Adipose tissue (tissue), 3 donors: ENCODE results near the gene STARD13. TPM values are rescaled to one million over a fixed set of nuclear protein-coding genes. Genes with fewer than 3 reads are reported as not detected.

Source experiments
- H3K27ac ChIP-seq: one replicate; pipeline ENCODE4 v1.5.1; 2013; ENCODE audit warnings: low read depth, low read length
- WGBS, 3 donors: extraction: QIAGEN DNeasy Blood & Tissue Kit; methylation state at CpG; one replicate each; pipeline ENCODE4 v1.1.7; 2013; 5-methylcytosine and 5-hydroxymethylcytosine counted together
- polyA plus RNA-seq, 3 donors: library from polyadenylated mRNA; stranded (reverse); fragments of 200-250 nt; gene quantifications; one replicate each; pipeline ENCODE4 v1.2.3, GENCODE V29; 2013
- donor health status: healthy with polysubstance abuse.
- donor health status: Bipolar disorder and iron deficiency.
- donor health status: healthy.

The STARD13 gene, protein sequence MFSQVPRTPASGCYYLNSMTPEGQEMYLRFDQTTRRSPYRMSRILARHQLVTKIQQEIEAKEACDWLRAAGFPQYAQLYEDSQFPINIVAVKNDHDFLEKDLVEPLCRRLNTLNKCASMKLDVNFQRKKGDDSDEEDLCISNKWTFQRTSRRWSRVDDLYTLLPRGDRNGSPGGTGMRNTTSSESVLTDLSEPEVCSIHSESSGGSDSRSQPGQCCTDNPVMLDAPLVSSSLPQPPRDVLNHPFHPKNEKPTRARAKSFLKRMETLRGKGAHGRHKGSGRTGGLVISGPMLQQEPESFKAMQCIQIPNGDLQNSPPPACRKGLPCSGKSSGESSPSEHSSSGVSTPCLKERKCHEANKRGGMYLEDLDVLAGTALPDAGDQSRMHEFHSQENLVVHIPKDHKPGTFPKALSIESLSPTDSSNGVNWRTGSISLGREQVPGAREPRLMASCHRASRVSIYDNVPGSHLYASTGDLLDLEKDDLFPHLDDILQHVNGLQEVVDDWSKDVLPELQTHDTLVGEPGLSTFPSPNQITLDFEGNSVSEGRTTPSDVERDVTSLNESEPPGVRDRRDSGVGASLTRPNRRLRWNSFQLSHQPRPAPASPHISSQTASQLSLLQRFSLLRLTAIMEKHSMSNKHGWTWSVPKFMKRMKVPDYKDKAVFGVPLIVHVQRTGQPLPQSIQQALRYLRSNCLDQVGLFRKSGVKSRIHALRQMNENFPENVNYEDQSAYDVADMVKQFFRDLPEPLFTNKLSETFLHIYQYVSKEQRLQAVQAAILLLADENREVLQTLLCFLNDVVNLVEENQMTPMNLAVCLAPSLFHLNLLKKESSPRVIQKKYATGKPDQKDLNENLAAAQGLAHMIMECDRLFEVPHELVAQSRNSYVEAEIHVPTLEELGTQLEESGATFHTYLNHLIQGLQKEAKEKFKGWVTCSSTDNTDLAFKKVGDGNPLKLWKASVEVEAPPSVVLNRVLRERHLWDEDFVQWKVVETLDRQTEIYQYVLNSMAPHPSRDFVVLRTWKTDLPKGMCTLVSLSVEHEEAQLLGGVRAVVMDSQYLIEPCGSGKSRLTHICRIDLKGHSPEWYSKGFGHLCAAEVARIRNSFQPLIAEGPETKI
- 10 to 100 TPM in 2 of 3 donors, 1 to 10 TPM in 1; 5.4 to 17.0 (median 13.3) TPM for polyA plus RNA-seq

DNA sequence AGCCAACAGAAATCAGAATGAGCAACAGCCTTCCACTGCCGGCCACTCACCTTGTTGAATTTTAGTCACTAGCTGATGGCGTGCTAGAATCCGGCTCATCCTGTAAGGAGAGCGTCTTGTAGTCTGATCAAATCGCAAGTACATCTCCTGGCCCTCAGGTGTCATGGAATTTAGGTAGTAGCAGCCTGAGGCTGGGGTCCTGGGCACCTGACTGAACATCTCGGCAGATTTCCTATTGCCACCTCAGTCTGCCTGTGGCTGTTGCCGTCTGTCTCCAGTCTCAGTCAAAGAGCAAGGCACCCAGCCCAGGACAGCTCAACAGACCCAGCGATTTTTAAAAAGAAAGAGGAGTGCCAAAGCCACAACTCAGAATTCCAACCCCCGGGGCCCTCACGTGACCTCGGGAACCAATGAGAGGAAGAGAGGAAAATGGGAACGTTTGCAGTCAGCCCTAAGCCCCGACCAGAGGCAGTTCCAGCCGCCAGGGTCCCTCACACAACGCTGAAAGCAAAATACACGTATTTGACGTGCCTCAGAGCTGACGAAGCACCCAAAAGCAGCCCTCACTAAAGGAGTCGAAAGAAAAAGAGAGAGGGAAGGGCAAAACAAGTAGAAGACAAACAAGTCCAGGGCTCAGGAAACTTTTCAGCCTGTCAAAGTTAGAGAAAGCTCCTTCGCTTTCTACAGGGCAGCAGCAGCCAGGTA, at the start of gene STARD13:
Gene STARD13, minus strand, starts transcription at position 336 of the 705 bp plus-strand sequence. Its CDS starts 117 bp downstream, at position 219.
- 1 to 2% (median 2%) methylated on average over 20 of the region's 20 CpGs for WGBS, 3 donors
- H3K27ac ChIP-seq = peak within 1 kb of the TSS; percentile 74

DNA sequence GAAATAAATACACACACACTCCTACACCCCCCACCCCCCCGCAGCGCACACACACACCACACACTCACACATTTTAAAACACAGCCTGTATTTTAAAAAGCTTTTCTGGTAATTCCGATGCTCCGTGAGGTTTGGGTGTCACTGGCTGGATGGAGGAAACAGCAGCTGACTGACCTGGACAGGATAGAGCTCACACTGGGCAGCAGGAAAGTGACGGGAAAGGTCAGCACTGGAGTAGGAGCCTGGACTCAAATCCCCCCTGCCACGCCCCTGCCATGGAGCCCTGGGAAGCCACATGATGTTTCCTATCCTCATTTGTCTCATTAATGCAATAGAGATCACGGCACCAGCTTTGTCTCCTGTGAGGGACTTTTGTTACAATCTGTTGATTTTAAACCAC, 49.3 kb upstream of the STARD13 start:
- 82 to 94% (median 90%) methylated on average over 7 of the region's 7 CpGs for WGBS, 3 donors
- no peak overlapping the region for H3K27ac ChIP-seq

DNA sequence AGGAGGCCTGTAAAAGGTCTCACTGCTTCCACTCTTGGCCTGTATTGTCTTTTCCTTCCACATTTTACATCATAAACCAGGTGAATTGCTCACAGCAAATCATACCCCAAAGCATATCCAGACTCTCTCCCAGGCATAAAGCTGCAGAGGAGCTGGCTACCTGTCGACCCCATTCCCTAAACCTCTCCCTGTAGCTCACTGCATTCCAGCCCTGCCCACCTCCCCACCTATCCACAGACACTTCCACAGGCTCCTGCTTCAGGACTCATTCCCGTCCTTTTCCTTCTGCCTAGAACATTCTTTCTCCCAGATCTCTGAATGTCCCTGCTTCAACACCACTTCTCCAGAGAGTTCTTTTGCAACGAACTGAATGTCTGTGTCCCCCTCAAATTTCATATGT, 46.4 kb upstream of the STARD13 start:
- no peak overlapping the region for H3K27ac ChIP-seq
- 83 to 90% (median 90%) methylated on average over 3 of the region's 3 CpGs for WGBS, 3 donors

DNA sequence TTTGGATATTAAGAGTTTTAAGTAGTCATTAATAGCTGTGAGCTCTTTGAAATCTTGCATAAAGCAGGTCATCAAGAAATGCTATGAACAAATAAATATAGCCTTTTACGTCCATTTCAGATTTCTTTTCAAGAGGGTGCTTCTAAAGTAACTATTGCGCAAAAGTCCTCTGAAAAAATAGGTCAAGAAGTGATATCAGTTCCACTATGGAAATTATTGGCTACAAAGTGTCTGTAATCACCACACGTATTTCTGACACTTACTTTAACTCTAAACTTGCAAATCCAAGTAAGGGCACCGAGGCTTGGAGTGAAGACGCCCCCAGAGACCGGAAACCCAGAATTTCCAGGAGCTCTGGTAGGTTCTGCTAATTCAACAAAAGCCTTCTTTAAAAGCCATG, 44.9 kb upstream of the STARD13 start:
- no peak overlapping the region for H3K27ac ChIP-seq
- 81 to 88% (median 86%) methylated on average over 6 of the region's 6 CpGs for WGBS, 3 donors

DNA sequence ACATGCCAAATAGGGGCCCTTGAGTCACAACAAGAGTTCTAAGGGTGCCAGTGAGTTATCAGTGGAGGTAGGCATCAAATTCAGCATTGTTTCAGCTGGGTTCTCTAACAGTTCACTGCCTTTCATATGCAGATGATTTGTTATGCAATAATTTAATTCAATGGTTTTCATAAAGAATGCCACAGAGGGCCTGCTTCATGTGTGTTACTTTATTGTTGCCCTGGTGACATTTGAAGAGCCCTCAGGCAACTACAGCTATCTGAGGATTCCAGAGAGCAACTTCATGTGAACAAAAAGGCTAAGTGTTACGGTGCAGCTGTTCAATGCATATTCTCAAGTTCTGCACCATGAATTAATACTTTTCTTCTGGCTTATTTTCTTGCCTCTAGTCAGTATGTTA, 43.1 kb upstream of the STARD13 start:
- 95 to 100% (median 96%) methylated on average over 1 of the region's 1 CpG for WGBS, 3 donors
- no peak overlapping the region for H3K27ac ChIP-seq

DNA sequence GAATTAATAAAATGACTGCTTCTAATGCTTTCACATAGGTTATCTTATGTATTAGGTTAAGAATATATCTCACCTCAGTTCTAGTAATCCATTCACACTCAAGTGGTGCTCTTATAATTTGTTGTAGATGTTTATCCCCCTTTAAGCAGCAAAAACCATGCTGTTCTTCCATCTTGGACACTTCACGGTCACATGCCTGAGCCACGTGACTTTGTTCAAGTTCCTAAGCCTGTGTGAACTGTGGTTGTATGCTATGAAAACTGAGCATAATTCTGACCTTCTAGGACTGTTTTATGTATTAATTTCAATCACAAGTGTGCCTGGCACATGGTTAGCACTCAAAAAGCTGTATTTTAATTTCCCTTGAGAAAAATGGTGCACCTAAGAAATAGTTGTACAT, 41.2 kb upstream of the STARD13 start:
- H3K27ac ChIP-seq = no peak overlapping the region
- WGBS, 3 donors = 94 to 99% (median 95%) methylated on average over 2 of the region's 2 CpGs

DNA sequence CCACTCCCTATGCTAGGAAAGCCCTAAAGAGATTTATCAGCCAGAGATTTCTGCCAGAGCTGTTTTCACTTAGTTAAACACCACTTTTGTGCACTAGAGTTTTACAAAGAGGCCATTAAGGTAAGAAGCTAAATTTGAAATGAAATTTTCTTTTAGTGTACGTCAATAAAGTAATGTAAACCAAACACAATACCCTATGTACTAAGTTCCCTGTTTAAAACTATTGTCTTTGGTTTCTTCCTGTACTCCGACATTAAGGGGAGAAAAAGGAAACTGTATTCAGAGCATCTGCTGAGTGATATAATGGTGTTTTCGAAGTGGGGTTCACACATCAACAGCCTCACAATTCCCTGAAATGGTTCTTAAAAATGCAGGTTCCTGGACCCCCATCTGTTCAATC, 40.7 kb upstream of the STARD13 start:
- no peak overlapping the region for H3K27ac ChIP-seq
- 68 to 79% (median 68%) methylated on average over 3 of the region's 3 CpGs for WGBS, 3 donors

DNA sequence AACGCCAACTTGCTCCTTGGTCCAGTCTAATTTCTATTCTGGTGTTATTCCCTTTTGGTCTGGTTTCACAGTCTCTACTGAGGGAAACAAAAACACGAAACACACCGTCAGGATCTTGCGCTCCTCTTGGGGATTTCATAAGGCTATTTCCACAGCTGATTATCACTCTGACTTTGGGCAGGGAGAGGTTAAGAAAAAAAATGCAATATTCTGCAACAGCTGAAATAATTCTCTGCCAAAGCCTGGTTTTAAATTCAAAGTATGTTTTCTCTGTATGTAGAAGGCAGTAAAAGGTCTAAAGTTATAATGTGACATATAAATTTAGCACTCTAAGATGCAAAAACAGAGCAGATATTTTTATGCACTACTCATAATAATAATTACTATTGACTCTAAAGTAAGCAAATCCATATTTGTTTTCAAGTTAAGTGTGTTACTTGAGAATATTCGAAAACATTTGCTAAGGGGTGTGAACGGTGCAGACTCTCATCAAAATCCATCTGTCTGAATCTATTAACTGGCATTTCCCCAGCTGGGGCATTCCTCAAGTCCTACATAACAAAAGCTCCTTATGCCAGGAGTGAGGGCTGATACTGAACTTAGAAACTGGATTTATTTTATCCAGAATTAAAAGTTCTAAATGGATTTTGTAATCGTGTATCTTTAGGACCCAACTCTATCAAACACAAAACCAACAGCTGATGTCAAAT, 38.4 kb upstream of the STARD13 start:
- 66 to 74% (median 71%) methylated on average over 7 of the region's 7 CpGs for WGBS, 3 donors
- H3K27ac ChIP-seq = no peak overlapping the region

DNA sequence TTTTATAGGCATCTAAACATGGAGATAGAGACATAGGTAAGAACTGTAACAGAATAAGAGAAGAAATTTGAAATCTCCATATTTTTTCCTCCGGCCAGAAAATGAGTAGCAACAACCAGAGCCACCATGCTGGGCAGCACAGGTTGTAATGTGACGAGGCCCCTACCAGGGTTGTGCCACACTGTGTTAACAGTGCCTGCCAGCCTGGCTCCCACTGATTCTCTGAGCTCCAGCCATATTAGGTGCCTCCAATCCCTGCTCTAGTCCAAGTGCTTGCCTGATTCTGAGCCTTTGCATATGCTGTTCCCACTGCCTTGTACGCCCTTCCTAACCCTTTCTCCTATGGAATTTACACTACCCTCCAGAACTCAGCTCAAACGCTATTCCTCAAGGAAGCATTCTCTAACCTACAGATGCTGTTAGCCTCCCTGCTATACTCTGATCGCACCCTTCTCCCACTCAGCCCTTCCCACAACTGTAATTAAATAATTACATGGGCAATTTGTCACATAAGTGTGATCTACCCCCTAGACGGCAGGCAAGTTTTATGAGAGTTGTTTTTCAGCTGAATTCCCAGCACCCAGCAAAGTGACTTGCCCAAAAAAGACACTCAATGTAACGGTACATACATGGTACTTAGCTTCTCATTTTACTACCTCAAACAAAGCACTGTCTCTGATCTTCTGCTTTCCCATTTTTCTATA, 37.6 kb upstream of the STARD13 start:
- H3K27ac ChIP-seq = no peak overlapping the region
- WGBS, 3 donors = 90 to 92% (median 91%) methylated on average over 7 of the region's 7 CpGs

DNA sequence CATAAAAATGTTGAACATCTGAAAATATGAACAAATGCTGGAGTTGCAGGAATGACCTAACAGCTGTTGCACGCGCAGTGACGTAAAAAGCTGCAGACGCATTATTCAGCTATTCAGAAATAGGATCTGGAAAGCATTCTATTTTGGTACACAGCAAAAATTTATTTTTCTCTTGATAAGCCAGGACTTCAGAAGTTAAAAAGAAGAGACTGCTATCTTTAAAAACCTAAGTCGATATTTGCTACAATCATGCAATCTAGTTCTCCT, 36.9 kb upstream of the STARD13 start:
- 54 to 86% (median 69%) methylated on average over 5 of the region's 5 CpGs for WGBS, 3 donors

DNA sequence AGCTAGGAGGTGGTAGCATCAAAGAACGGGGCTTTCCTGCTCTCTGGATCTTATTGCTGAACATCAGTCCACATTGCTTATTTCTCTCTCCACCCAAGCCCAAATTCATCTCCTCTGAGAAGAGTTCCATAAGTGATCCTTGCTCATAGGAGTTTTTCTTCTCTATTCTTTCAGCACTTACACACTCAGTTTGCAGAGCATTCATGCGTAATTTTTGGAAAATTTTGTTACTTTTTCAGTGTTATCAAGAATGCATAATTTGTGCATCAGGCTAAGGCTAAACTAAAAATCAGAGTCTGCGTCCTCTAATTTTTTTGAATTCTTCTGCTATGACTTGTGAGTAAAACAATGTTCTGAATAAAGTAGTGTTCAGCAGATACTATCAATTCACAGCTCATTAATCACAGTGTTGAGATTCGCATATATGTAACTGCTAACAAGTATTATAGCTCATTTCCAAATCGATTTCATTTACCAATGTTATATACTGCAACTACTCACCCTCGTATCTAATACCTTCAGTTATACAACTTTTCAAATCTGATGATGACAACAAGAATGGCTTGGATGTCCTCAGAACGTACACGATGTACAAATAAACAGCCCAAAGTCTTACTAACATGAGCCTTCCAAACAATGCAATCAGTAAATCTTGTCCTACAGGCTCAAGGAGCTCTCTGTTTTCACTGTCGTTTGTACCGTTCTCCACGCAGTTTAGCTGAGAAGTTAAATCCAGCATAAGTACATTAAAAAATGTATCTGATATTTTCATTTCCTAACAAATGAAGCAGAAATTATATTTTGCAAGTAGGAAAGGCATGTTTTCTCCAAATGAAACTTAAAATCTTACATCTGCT, 36.4 kb upstream of the STARD13 start:
- WGBS, 3 donors = 59 to 77% (median 70%) methylated on average over 11 of the region's 11 CpGs
- no peak overlapping the region for H3K27ac ChIP-seq

More for the DNA sequence above, 36.9 kb upstream of the STARD13 start:
- no peak overlapping the region for H3K27ac ChIP-seq

DNA sequence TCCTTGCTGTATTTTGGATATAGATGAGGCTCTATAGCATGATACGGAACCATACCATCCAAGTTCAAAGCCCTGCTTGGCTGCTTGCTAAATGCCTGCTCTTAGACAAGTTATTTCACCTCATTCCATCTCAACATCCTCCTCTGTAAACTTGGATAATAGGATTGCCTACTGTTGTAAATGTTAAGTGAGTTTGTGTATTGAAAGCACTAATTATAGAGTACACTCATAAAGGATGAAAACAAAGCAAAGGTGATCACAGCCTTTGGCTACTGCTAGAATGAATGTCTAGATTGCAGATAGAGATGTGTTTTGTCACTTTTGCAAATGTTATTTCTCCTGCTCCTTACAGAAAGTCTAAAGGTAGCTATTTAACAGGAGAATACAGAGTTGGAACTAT, 34.3 kb upstream of the STARD13 start:
- no peak overlapping the region for H3K27ac ChIP-seq
- 94 to 100% (median 97%) methylated on average over 1 of the region's 1 CpG for WGBS, 3 donors

DNA sequence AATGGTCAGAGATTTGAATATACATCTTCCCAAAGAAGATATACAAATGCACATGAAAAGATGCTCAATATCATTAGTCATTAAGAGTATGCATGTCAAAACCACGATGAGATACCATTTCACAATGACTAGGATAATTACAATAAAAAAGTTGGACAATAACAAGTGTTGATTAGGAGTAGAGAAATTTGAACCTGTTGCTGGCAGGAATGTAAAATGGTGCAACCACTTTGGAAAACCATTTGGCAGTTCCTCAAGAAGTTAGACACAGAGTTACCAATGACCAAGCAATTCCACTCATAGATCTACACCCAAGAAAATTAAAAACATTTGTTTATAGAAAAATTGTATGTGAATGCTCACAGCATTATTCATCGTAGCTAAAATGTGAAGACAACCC, 33.2 kb upstream of the STARD13 start:
- WGBS, 3 donors = 86 to 91% (median 88%) methylated on average over 2 of the region's 2 CpGs
- H3K27ac ChIP-seq = no peak overlapping the region

DNA sequence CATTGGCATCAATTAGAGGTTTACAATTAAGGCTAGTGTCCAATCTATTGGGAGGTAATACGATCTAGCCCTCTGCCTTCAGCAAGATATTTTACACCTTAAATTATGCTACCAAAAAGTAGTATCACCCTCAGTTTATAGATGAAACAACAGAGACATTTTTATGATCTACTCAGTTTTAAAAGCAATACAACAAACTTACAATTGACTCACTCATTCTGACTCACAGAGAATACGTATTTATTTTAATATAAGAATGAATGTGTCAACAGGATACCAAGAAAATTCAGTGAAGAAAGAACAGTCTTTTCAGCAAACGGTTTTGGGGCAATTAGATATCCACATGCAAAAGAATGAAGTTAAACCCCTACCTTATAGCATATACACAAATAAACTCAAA, 32.5 kb upstream of the STARD13 start:
- H3K27ac ChIP-seq = no peak overlapping the region
- 89 to 96% (median 90%) methylated on average over 3 of the region's 3 CpGs for WGBS, 3 donors

DNA sequence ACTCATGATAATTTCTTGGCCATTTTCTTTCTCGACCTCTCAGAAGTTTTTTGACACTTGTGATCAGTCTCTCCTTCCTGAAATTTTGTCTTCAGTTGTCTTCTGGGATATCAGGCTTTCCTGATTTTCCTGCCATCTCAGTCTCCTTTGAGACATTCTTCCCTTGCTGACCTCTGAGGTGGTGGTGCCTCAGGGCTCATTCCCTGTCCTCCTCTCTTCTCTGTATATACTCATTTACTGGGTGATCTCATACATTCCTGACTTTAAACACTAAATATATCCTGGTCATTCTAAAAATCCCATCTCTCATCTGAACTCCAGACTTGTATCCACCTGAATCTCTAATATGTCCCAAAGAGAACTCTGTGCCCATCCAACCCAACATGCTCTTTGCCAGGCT, 31.3 kb upstream of the STARD13 start:
- no peak overlapping the region for H3K27ac ChIP-seq
- WGBS, 3 donors = 80 to 93% (median 87%) methylated on average over 1 of the region's 1 CpG

DNA sequence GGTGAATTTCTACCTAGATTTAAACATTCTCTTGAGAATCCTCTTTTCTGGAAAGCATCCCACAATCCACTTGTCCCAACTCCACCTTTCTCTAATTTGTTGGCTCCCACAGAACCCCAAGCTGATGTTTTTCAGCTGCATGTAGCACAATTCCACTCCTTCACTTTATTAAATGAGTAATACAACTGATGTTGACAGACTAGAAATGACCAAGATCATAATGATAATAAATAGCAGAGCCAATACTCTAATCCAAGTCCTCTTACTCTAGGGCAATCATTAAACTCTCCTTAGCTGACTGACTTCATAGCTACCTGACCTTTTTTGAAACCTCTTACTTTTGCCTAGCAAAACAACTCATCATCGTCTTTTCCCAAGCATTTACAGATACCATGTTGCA, 27.9 kb upstream of the STARD13 start:
- no peak overlapping the region for H3K27ac ChIP-seq
- 87 to 100% (median 96%) methylated on average over 1 of the region's 1 CpG for WGBS, 3 donors

DNA sequence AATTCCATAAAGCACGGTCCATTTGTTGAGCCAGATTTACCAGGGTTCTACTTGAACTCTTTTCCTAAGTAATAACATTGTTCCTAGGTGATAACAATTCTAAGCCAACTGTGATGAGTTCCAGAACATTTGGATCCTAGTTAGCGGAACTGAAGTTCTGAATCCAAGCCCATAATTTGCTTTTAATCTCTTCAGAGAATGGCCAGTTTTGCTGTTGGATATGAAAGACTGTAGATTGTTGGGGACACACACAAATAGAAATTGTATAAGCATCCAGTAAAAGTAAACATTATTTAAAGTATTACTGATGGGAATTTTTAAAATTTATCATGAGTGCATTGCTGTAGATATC, 27.3 kb upstream of the STARD13 start:
- H3K27ac ChIP-seq = no peak overlapping the region
- 87 to 88% (median 88%) methylated on average over 2 of the region's 2 CpGs for WGBS, 3 donors
